WTC11 (cell line): ENCODE data around the gene MCEE.
"Not testable (repeated sequence)": the region's sequence is repeated elsewhere in the genome, so short reads cannot be mapped to it uniquely, and the experiment has no call there.

Source experiments
- CREB1 ChIP-seq: sonication (generic); formaldehyde crosslinking; IDR thresholded peaks from 2 replicates; pipeline ENCODE4 v1.8.0; 2023; ENCODE audit warnings: mild to moderate bottlenecking, missing genetic modification reagents
- RORB ChIP-seq: fragments of 250-450 bp; sonication (Bioruptor Pico); IDR thresholded peaks from 2 replicates; pipeline ENCODE4 v1.9.0; 2021; ENCODE audit warnings: mild to moderate bottlenecking
- SP1 ChIP-seq: sonication (generic); formaldehyde crosslinking; conservative IDR thresholded peaks from 2 replicates; pipeline ENCODE4 v1.8.1; 2022; ENCODE audit warnings: missing genetic modification reagents
- ZNF232 ChIP-seq: sonication (generic); formaldehyde crosslinking; IDR thresholded peaks from 2 replicates; pipeline ENCODE4 v1.8.0; 2022; ENCODE audit warnings: mild to moderate bottlenecking, missing genetic modification reagents
- TF ChIP-seq, protein P1 (sequence below): fragments of 200-600 bp; IDR thresholded peaks from 2 replicates; pipeline ENCODE4 v1.8.0; 2022; ENCODE audit warnings: antibody characterized with exemption

DNA sequence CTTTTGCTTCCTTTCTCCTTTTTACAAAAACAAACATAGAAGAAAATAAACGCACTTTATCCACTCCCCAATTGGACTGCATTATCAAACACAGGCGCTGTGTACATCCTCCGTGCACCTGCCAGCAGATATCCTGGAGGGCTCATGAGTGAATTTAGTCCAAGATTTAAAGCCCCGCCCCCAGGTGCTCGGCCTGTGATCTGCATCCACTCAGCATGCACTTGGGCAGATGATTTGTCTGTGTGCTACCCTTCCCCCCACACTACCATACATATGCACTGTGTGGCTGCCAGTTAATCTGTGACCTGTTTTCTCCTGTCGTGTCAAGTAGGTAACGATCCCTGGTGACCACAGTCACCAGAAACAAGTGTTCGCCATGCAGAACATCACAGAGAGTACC lies 48.8 kb upstream of the MCEE start:
- TF ChIP-seq ZNF232, CREB1, RORB, SP1 (CRISPR knock-in tag): not testable (repeated sequence)
- TF ChIP-seq, protein P1, sequence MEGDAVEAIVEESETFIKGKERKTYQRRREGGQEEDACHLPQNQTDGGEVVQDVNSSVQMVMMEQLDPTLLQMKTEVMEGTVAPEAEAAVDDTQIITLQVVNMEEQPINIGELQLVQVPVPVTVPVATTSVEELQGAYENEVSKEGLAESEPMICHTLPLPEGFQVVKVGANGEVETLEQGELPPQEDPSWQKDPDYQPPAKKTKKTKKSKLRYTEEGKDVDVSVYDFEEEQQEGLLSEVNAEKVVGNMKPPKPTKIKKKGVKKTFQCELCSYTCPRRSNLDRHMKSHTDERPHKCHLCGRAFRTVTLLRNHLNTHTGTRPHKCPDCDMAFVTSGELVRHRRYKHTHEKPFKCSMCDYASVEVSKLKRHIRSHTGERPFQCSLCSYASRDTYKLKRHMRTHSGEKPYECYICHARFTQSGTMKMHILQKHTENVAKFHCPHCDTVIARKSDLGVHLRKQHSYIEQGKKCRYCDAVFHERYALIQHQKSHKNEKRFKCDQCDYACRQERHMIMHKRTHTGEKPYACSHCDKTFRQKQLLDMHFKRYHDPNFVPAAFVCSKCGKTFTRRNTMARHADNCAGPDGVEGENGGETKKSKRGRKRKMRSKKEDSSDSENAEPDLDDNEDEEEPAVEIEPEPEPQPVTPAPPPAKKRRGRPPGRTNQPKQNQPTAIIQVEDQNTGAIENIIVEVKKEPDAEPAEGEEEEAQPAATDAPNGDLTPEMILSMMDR = not testable (repeated sequence)
